Measurements from ENCODE around the gene SOX8.

GRCh38 chr16:1026057-1026783, 44.6 kb downstream of the SOX8 start:
- no peak for TF ChIP-seq YY1 (IDR thresholded peaks at IDR 0.05; ENCODE audit: insufficient read depth, insufficient read length)
- TF ChIP-seq ZNF274 (IDR thresholded peaks at IDR 0.05; ENCODE audit: low read depth, low read length), result no peak
